ENCODE measurements around the gene GREB1. TPM values are rescaled to one million over a fixed set of nuclear protein-coding genes. Genes with fewer than 3 reads are reported as not detected.

The GREB1 gene
- total and polyA plus RNA-seq, 2 donors, result 0.24 to 0.43 TPM

GRCh38 chr2:11682590-11682915 is 148.7 kb downstream of the GREB1 start:
- no peaks in the 10 kb centered on the region for H3K36me3 ChIP-seq (ENCODE audit: control insufficient read depth in 2 of 2, insufficient read depth in 2 of 2, low read length in 1 of 2)
- H3K27ac ChIP-seq (ENCODE audit: low read depth in 1 of 2, low read length in 1 of 2), result no peak overlapping the region
- no peak for DNase-seq (ENCODE audit: low read depth in 6 of 9, low spot score in 9 of 9)
- WGBS, result 96% methylated on average over 8 of the region's 8 CpGs
- no peaks in the 10 kb centered on the region for H3K4me1 ChIP-seq (ENCODE audit: control insufficient read depth in 2 of 2, insufficient read depth in 2 of 2, low read length in 2 of 2)
- H3K27me3 ChIP-seq (ENCODE audit: control insufficient read depth in 2 of 2, insufficient read depth in 1 of 2, low read length in 1 of 2), result peaks cover 5 to 32% of the 10 kb centered on the region in 2 donors
- no peak overlapping the region for H3K4me3 ChIP-seq (ENCODE audit: low read length in 2 of 2)
- no peaks in the 10 kb centered on the region for H3K9me3 ChIP-seq (ENCODE audit: control insufficient read depth in 2 of 2, insufficient read depth in 1 of 2, low read length in 1 of 2)

DNA sequence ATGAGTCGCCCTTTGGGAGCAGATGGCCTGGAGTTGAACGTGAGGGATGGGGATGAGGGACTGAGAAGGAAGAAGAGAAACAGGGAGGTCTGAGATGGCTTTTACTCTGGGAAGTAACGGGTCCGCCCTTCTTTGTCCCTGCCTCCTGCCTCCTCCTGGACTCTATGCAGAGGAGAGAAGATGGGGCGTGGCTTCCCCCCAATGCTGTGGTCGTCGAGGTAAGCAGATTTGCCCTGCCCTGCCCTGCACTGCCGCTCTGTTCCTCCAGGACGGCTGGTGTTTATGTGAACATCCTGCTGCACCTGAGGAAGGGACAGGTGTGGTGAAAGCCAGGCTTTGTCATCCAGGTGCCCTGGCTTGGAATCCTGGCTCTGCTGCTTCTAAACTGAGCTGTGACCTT is 149.6 kb downstream of the GREB1 start:
- no peak overlapping the region for H3K27ac ChIP-seq (ENCODE audit: low read depth in 1 of 2, low read length in 1 of 2)
- WGBS, result 58% methylated on average over 9 of the region's 9 CpGs
- peaks cover 3 to 25% of the 10 kb centered on the region in 2 donors for H3K27me3 ChIP-seq (ENCODE audit: control insufficient read depth in 2 of 2, insufficient read depth in 1 of 2, low read length in 1 of 2)
- no peak for DNase-seq (ENCODE audit: low read depth in 6 of 9, low spot score in 9 of 9)
- no peaks in the 10 kb centered on the region for H3K9me3 ChIP-seq (ENCODE audit: control insufficient read depth in 2 of 2, insufficient read depth in 1 of 2, low read length in 1 of 2)
- H3K4me3 ChIP-seq (ENCODE audit: low read length in 2 of 2), result no peak overlapping the region
- peaks cover 0 to 8% of the 10 kb centered on the region in 2 donors for H3K4me1 ChIP-seq (ENCODE audit: control insufficient read depth in 2 of 2, insufficient read depth in 2 of 2, low read length in 2 of 2)
- no peaks in the 10 kb centered on the region for H3K36me3 ChIP-seq (ENCODE audit: control insufficient read depth in 2 of 2, insufficient read depth in 2 of 2, low read length in 1 of 2)

DNA sequence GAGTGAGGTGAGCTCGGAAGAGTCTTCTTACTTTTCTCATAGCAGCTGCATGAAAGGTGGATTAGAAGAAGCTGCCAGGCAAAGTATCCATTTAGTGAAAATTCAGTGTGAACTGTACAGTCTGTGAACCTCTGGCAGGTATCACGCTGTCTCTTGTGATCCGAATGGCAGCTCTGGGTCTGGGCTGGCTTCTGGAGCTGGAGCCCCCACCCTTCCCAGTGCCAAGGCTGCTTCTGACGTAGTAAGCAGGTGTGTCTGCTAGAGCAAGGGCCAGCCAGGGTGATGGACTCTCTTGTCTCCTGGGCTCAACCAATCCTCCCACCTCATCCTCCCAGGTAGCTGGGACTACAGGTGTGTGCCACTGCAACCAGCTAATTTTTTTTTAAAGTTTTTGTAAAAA is 150.1 kb downstream of the GREB1 start:
- H3K27me3 ChIP-seq (ENCODE audit: control insufficient read depth in 2 of 2, insufficient read depth in 1 of 2, low read length in 1 of 2), result peaks cover 2 to 20% of the 10 kb centered on the region in 2 donors
- H3K9me3 ChIP-seq (ENCODE audit: control insufficient read depth in 2 of 2, insufficient read depth in 1 of 2, low read length in 1 of 2), result no peaks in the 10 kb centered on the region
- DNase-seq (ENCODE audit: low read depth in 6 of 9, low spot score in 9 of 9), result no peak
- WGBS, result 93% methylated on average over 4 of the region's 4 CpGs
- no peaks in the 10 kb centered on the region for H3K36me3 ChIP-seq (ENCODE audit: control insufficient read depth in 2 of 2, insufficient read depth in 2 of 2, low read length in 1 of 2)
- no peak overlapping the region for H3K27ac ChIP-seq (ENCODE audit: low read depth in 1 of 2, low read length in 1 of 2)
- peaks cover 0 to 11% of the 10 kb centered on the region in 2 donors for H3K4me1 ChIP-seq (ENCODE audit: control insufficient read depth in 2 of 2, insufficient read depth in 2 of 2, low read length in 2 of 2)
- no peak overlapping the region for H3K4me3 ChIP-seq (ENCODE audit: low read length in 2 of 2)

DNA sequence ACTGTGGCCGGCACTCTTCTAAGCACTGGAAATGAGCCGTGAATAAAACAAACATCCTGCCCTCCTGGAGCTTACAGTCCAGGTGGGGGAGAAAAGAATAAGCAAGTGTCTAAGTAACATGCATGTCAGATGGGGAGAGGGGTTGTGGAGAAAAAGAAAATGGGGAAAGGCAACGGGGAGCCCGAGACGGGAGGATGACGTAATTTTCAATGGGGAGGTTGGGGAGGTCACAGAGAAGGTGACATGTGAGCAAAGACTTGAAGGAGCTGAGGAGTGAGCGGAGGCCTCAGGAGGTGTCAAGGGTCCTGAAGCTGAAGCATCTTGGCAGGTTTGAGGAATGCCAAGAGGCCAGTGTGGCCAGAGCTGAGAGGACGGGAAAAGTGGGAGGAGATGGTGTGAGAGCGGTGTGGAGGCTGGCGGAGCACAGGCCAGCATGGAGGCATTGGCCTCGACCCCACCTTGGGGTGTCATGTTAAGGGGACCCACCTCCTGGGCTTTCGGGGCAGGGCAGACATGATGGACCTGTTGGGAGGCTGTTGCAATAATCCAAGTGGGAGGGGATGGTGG is 151.1 kb downstream of the GREB1 start:
- H3K4me1 ChIP-seq (ENCODE audit: control insufficient read depth in 2 of 2, insufficient read depth in 2 of 2, low read length in 2 of 2), result peaks cover 0 to 11% of the 10 kb centered on the region in 2 donors
- 95% methylated on average over 12 of the region's 12 CpGs for WGBS
- H3K27me3 ChIP-seq (ENCODE audit: control insufficient read depth in 2 of 2, insufficient read depth in 1 of 2, low read length in 1 of 2), result peaks cover 2 to 16% of the 10 kb centered on the region in 2 donors
- H3K27ac ChIP-seq (ENCODE audit: low read depth in 1 of 2, low read length in 1 of 2), result no peak overlapping the region
- DNase-seq (ENCODE audit: low read depth in 6 of 9, low spot score in 9 of 9), result no peak
- H3K4me3 ChIP-seq (ENCODE audit: low read length in 2 of 2), result no peak overlapping the region
- no peaks in the 10 kb centered on the region for H3K9me3 ChIP-seq (ENCODE audit: control insufficient read depth in 2 of 2, insufficient read depth in 1 of 2, low read length in 1 of 2)
- H3K36me3 ChIP-seq (ENCODE audit: control insufficient read depth in 2 of 2, insufficient read depth in 2 of 2, low read length in 1 of 2), result no peaks in the 10 kb centered on the region

DNA sequence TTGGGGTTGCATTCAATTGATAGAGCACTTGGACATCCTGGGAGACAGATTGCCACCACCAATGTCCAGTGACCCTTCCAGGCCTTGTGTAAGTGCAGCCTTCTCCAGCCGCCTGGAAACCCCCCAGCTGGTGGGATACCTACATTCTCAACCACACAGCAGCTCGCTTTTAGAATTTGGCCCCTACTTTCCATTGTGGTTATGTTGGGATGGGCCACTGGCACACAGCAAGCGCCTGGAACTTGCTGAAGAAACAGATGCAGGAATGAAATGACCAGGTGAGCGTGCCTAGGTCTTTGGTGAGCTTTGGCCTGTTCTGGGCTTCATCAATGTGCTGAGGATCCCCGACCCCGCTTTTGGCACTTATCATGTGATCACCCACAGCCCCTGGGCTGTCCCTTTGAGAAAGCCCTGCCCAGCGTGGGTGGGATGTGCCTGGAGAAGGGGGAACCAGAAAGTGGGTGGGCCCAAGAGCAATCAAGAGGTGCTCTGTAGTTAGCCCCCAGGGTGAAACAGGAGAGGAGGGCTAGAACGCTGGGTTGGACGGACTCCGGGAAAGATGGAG is 152.1 kb downstream of the GREB1 start:
- 97% methylated on average over 10 of the region's 10 CpGs for WGBS
- DNase-seq (ENCODE audit: low read depth in 6 of 9, low spot score in 9 of 9), result no peak
- H3K27me3 ChIP-seq (ENCODE audit: control insufficient read depth in 2 of 2, insufficient read depth in 1 of 2, low read length in 1 of 2), result peaks cover 2 to 16% of the 10 kb centered on the region in 2 donors

GRCh38 chr2:11687736-11688135 is 153.9 kb downstream of the GREB1 start:
- 96% methylated on average over 9 of the region's 9 CpGs for WGBS
- H3K4me3 ChIP-seq (ENCODE audit: low read length in 2 of 2), result no peak overlapping the region
- peaks cover 0 to 11% of the 10 kb centered on the region in 2 donors for H3K4me1 ChIP-seq (ENCODE audit: control insufficient read depth in 2 of 2, insufficient read depth in 2 of 2, low read length in 2 of 2)
- H3K9me3 ChIP-seq (ENCODE audit: control insufficient read depth in 2 of 2, insufficient read depth in 1 of 2, low read length in 1 of 2), result no peaks in the 10 kb centered on the region
- no peak for DNase-seq (ENCODE audit: low read depth in 6 of 9, low spot score in 9 of 9)
- no peak overlapping the region for H3K27ac ChIP-seq (ENCODE audit: low read depth in 1 of 2, low read length in 1 of 2)
- peaks cover 2 to 13% of the 10 kb centered on the region in 2 donors for H3K27me3 ChIP-seq (ENCODE audit: control insufficient read depth in 2 of 2, insufficient read depth in 1 of 2, low read length in 1 of 2)
- no peaks in the 10 kb centered on the region for H3K36me3 ChIP-seq (ENCODE audit: control insufficient read depth in 2 of 2, insufficient read depth in 2 of 2, low read length in 1 of 2)

More for the DNA sequence above, 152.1 kb downstream of the GREB1 start:
- no peaks in the 10 kb centered on the region for H3K9me3 ChIP-seq (ENCODE audit: control insufficient read depth in 2 of 2, insufficient read depth in 1 of 2, low read length in 1 of 2)
- H3K36me3 ChIP-seq (ENCODE audit: control insufficient read depth in 2 of 2, insufficient read depth in 2 of 2, low read length in 1 of 2), result no peaks in the 10 kb centered on the region
- H3K27ac ChIP-seq (ENCODE audit: low read depth in 1 of 2, low read length in 1 of 2), result no peak overlapping the region
- H3K4me3 ChIP-seq (ENCODE audit: low read length in 2 of 2), result no peak overlapping the region
- H3K4me1 ChIP-seq (ENCODE audit: control insufficient read depth in 2 of 2, insufficient read depth in 2 of 2, low read length in 2 of 2), result peaks cover 0 to 11% of the 10 kb centered on the region in 2 donors

DNA sequence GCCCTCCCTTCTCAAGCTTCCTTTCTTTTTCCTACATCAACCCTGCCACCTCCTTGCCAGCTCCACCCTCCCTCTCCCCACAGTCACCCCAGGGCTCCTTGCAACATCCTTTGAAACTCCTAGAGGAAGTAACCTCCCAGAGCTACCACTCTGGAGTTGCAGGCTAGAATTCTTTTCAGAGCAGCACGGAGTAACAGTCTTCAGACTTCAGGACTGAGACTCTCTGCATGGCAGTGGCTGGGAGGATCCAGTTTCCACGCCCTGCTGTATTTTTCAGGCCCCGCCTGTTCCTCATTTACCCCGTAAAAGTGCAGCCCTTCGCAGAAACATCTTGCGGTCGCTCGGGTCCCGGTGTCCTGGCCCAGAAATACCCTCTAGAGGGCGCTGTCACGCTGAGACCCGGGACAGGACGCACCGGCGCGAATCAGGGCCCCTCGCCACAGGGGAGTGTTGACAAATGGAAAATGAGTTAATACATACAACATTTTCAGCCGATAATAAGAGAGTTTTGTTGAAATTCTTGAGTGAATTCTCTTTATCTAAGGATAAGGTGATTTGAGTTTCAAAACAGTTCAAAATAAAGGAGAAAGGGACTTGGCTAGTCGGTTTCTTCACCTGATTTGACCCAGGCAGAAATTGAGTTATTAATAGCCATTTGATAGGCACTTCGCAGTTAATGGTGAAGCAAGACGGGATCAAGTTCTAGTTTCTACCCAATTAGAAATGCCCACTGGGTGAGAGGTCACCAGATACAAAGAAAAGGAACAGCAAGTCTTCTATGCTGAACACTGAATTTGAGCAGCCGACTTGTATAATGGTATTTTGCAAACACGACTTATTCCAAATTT is 154.6 kb downstream of the GREB1 start:
- Histone ChIP-seq H3K27ac (ENCODE audit: low read depth in 1 of 2, low read length in 1 of 2) (no peak overlapping the region), H3K4me3 (ENCODE audit: low read length in 2 of 2) (no peak overlapping the region)

GRCh38 chr2:11691076-11691660 is 157.3 kb downstream of the GREB1 start:
- Histone ChIP-seq H3K4me1 (ENCODE audit: control insufficient read depth in 2 of 2, insufficient read depth in 2 of 2, low read length in 2 of 2) (peaks cover 0 to 11% of the 10 kb centered on the region in 2 donors), H3K9me3 (ENCODE audit: control insufficient read depth in 2 of 2, insufficient read depth in 1 of 2, low read length in 1 of 2) (no peaks in the 10 kb centered on the region), H3K36me3 (ENCODE audit: control insufficient read depth in 2 of 2, insufficient read depth in 2 of 2, low read length in 1 of 2) (no peaks in the 10 kb centered on the region), H3K4me3 (ENCODE audit: low read length in 2 of 2) (no peak overlapping the region), H3K27ac (ENCODE audit: low read depth in 1 of 2, low read length in 1 of 2) (no peak overlapping the region), H3K27me3 (ENCODE audit: control insufficient read depth in 2 of 2, insufficient read depth in 1 of 2, low read length in 1 of 2) (peaks cover 0 to 4% of the 10 kb centered on the region in 2 donors)
- WGBS, result 92% methylated on average over 5 of the region's 5 CpGs
- no peak for DNase-seq (ENCODE audit: low read depth in 6 of 9, low spot score in 9 of 9)

More for the DNA sequence above, 154.6 kb downstream of the GREB1 start:
- Histone ChIP-seq H3K27me3 (ENCODE audit: control insufficient read depth in 2 of 2, insufficient read depth in 1 of 2, low read length in 1 of 2) (peaks cover 0 to 13% of the 10 kb centered on the region in 2 donors), H3K36me3 (ENCODE audit: control insufficient read depth in 2 of 2, insufficient read depth in 2 of 2, low read length in 1 of 2) (no peaks in the 10 kb centered on the region), H3K4me1 (ENCODE audit: control insufficient read depth in 2 of 2, insufficient read depth in 2 of 2, low read length in 2 of 2) (peaks cover 0 to 11% of the 10 kb centered on the region in 2 donors), H3K9me3 (ENCODE audit: control insufficient read depth in 2 of 2, insufficient read depth in 1 of 2, low read length in 1 of 2) (no peaks in the 10 kb centered on the region)
- WGBS, result 13% methylated on average over 23 of the region's 23 CpGs
- DNase-seq (ENCODE audit: low read depth in 6 of 9, low spot score in 9 of 9), result peak; percentile 45 to 85 (median 65)

Data from thymus (tissue), 11 donors.